ENCODE data around the gene CCDC50.
A peak's percentile ranks its signal among the peaks of the same experiment; 100 is the strongest.

Gene CCDC50

DNA sequence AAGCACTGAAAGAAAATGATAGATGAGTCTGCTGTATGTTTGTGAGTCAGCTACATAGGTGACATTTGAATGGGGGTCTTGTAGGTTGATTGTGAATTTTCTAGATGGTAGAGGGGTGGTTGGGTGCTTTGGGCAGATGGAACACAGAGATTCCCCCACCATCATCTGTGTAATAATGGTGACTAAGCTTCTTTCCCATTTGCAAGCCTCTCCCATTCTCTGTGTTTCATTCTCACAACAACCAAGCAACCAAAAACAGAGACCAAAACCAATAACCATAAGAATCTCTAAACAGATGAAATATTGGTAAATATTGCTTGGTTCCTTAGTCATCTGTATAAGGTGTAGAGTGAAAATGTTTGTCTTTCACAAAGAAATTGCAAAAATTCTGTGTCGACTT, 18.9 kb downstream of the CCDC50 start:
- Histone ChIP-seq H3K36me3 (ENCODE audit: control insufficient read depth, insufficient read depth, low read length) (no peaks in the 10 kb centered on the region), H3K27ac (ENCODE audit: low read depth, low read length) (no peak overlapping the region), H3K4me3 (ENCODE audit: low read depth, low read length) (no peak overlapping the region), H3K4me1 (ENCODE audit: control insufficient read depth, insufficient read depth, low read length) (no peaks in the 10 kb centered on the region), H3K27me3 (ENCODE audit: control insufficient read depth, insufficient read depth, low read length) (no peaks in the 10 kb centered on the region), H3K9ac (ENCODE audit: low read depth, low read length) (no peak overlapping the region), H3K9me3 (ENCODE audit: control insufficient read depth, insufficient read depth, low read length) (no peaks in the 10 kb centered on the region)

DNA sequence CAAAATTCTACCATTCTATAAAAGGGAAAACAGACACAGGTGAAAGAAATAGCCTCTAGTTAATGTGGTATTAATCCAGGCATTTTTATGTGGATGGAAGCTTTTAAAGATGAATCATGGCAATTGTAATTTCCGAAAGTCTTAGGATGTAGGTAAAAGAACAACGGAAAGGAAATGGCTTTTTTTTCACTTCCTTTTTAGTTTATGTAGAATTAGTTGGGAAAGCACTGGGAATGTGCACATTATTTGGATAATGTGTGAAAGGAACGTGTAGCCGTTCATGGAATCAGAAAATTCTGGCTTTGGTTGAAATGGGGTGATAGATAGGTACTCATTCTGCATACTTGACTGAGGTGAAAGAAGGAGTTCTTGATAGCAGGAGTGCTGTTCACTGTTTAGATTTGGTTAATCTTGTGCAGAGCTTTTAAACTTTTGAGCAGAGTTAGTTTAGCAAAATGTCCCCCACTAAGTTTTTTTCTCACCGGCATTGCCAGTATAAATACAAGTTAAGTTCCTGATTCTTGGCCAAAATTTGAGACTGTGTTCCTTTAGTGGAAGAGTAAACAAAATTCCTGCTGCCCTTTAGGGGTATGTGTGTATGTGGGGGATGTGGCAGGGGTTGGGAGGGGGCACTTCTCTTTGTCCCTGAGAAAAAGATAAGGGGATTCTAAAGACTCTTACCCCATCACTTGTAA, 21.3 kb downstream of the CCDC50 start:
- Histone ChIP-seq H3K27me3 (ENCODE audit: control insufficient read depth, insufficient read depth, low read length) (no peaks in the 10 kb centered on the region), H3K4me3 (ENCODE audit: low read depth, low read length) (no peak overlapping the region), H3K9ac (ENCODE audit: low read depth, low read length) (no peak overlapping the region), H3K9me3 (ENCODE audit: control insufficient read depth, insufficient read depth, low read length) (no peaks in the 10 kb centered on the region), H3K27ac (ENCODE audit: low read depth, low read length) (no peak overlapping the region), H3K36me3 (ENCODE audit: control insufficient read depth, insufficient read depth, low read length) (no peaks in the 10 kb centered on the region), H3K4me1 (ENCODE audit: control insufficient read depth, insufficient read depth, low read length) (peaks cover under 1% of the 10 kb centered on the region; the same call in 1 of the 2 replicates)

DNA sequence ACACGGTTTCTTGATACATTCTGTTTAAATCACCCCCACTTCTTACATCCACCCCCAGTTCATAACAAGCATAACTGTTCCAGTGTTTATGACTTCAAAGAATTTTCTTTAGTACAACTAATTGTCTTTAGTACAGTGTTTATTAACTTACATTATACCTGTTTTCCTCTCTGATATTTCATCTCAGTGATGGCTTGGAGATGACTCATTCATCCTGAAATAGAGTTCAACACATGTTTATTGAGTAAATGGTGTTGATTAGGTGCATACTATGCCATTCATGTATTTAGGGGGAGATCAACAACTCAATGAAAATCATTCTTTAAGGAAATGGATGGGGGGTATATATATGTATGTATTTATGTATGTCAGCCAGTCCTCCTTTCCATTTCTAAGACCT, 22.8 kb downstream of the CCDC50 start:
- peaks cover 15% of the 10 kb centered on the region for H3K4me1 ChIP-seq (ENCODE audit: control insufficient read depth, insufficient read depth, low read length)
- no peaks in the 10 kb centered on the region for H3K9me3 ChIP-seq (ENCODE audit: control insufficient read depth, insufficient read depth, low read length)
- H3K27me3 ChIP-seq (ENCODE audit: control insufficient read depth, insufficient read depth, low read length): no peaks in the 10 kb centered on the region
- no peak overlapping the region for H3K4me3 ChIP-seq (ENCODE audit: low read depth, low read length)
- no peak overlapping the region for H3K9ac ChIP-seq (ENCODE audit: low read depth, low read length)
- no peaks in the 10 kb centered on the region for H3K36me3 ChIP-seq (ENCODE audit: control insufficient read depth, insufficient read depth, low read length)
- H3K27ac ChIP-seq (ENCODE audit: low read depth, low read length): no peak overlapping the region

DNA sequence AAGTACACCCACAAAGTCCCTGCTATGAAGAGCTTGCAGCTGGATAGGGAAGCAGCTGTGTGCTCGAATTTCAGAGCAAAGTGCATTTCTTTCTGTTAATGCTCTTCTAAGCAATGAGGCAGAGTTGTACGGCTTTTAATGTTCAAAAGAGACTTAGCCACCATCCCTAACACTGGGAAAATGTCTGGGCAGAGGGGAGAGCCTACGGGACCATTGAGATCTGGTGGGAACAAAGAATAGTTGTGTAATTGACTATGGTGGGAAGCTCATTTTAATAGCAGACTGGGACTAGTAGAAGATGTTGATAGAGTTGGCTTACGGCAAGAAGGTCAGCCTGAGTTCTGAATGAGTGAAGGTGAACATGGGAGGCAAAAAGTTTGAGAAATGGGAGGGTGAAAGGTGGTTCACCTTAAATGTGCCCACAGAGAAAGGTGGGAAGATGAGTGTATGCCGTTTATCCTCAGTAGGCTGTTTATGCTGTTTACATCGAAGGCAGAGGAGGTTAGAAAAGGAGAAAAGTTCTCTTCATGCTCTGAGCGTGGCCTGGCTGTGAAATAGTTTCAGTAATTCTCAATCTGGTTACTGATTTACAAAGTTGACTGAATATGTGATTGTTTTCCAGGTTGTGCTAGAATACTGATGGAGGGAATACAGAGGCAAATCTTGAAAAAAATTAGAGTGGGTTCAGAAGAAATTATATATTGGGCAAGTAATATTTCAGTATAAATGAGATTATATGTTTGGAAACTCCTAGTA, 24.0 kb downstream of the CCDC50 start:
- Histone ChIP-seq H3K27me3 (ENCODE audit: control insufficient read depth, insufficient read depth, low read length) (no peaks in the 10 kb centered on the region), H3K27ac (ENCODE audit: low read depth, low read length) (no peak overlapping the region), H3K36me3 (ENCODE audit: control insufficient read depth, insufficient read depth, low read length) (no peaks in the 10 kb centered on the region), H3K4me3 (ENCODE audit: low read depth, low read length) (no peak overlapping the region), H3K9ac (ENCODE audit: low read depth, low read length) (no peak overlapping the region), H3K9me3 (ENCODE audit: control insufficient read depth, insufficient read depth, low read length) (no peaks in the 10 kb centered on the region), H3K4me1 (ENCODE audit: control insufficient read depth, insufficient read depth, low read length) (peaks cover 27% of the 10 kb centered on the region)

DNA sequence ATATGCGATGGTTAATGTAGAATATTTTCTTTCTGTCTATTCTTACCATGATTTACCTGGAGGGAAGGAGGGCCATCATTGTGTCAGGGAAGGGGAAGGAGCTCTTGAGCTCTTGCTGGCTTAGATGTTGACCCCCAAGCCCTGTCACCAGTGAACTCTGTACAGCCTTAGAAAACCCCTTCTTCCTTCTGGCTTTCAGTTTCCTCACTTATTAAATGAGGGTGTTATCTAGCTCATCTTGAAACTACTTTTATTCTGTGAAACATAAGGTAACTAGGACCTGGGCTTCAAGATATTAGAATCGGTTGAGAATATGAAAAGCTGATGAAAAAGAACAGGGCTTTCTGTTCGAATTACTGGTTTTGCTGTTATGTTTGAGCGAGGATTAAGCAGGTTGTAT, 26.2 kb downstream of the CCDC50 start:
- Histone ChIP-seq H3K4me3 (ENCODE audit: low read depth, low read length) (no peak overlapping the region), H3K36me3 (ENCODE audit: control insufficient read depth, insufficient read depth, low read length) (no peaks in the 10 kb centered on the region), H3K4me1 (ENCODE audit: control insufficient read depth, insufficient read depth, low read length) (peaks cover 43% of the 10 kb centered on the region), H3K9ac (ENCODE audit: low read depth, low read length) (no peak overlapping the region), H3K27me3 (ENCODE audit: control insufficient read depth, insufficient read depth, low read length) (no peaks in the 10 kb centered on the region), H3K9me3 (ENCODE audit: control insufficient read depth, insufficient read depth, low read length) (no peaks in the 10 kb centered on the region), H3K27ac (ENCODE audit: low read depth, low read length) (no peak overlapping the region)

DNA sequence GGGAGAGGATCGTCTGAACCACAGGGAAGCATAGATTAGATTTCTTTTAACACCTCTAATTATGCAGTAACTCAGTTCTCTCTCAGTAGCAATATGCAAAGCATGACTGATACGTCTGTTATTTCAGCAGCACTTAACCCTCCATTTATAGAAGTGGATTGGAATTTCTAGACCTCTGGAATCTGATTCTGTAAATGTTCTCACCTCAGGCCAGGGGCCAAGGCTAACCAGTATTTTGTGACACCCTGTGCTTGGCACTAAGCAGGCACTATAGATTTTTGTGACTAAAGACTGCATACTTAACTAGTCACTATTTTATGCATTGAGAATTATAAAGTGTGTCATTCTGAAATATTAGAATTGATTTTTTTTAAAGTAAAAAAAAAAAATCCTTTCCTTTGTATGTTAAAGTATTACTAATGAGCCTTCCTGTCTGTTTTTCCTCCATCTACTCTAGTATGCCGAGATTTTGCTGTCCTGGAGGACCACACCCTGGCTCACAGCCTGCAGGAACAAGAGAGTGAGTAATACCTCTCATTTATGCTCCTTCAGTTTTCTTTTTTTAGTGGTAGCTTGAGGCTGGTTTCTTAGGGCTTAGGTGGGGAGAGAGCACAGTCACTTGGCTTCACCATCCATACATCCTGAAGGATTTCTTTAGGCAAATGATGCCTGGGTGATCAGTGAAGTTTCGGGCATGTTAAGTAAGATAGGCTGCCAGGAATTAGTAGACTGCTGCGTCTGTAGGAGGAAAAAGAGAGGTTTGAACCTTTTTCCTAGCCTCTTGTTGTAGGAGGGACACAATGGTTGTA, 27.6 kb downstream of the CCDC50 start:
- H3K4me3 ChIP-seq (ENCODE audit: low read depth, low read length): no peak overlapping the region
- peak overlapping the region; percentile 60 for H3K27ac ChIP-seq (ENCODE audit: low read depth, low read length)
- no peak overlapping the region for H3K9ac ChIP-seq (ENCODE audit: low read depth, low read length)
- no peaks in the 10 kb centered on the region for H3K27me3 ChIP-seq (ENCODE audit: control insufficient read depth, insufficient read depth, low read length)
- peaks cover 43% of the 10 kb centered on the region for H3K4me1 ChIP-seq (ENCODE audit: control insufficient read depth, insufficient read depth, low read length)
- H3K36me3 ChIP-seq (ENCODE audit: control insufficient read depth, insufficient read depth, low read length): peaks cover 5% of the 10 kb centered on the region; the same call in 1 of the 2 replicates
- no peaks in the 10 kb centered on the region for H3K9me3 ChIP-seq (ENCODE audit: control insufficient read depth, insufficient read depth, low read length)

DNA sequence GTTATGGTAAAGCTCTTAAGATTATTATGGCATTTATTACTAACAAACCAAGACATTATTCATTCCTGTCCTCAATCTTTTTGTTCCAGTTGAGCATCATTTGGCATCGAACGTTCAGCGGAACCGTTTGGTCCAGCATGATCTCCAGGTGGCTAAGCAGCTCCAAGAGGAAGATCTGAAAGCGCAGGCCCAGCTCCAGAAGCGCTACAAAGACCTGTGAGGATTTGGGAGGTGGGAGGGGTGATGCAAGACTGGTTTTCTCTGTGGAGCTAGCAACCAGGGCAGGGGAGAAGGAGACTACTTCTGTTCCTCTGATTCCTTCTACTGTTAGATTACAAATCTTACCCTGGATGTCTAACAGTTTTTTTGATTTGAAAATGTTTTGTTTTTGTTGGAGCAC, 28.7 kb downstream of the CCDC50 start:
- H3K27me3 ChIP-seq (ENCODE audit: control insufficient read depth, insufficient read depth, low read length): no peaks in the 10 kb centered on the region
- H3K9ac ChIP-seq (ENCODE audit: low read depth, low read length): no peak overlapping the region; the same call in 1 of the 2 replicates
- H3K9me3 ChIP-seq (ENCODE audit: control insufficient read depth, insufficient read depth, low read length): no peaks in the 10 kb centered on the region
- H3K4me3 ChIP-seq (ENCODE audit: low read depth, low read length): no peak overlapping the region
- H3K27ac ChIP-seq (ENCODE audit: low read depth, low read length): peak overlapping the region; percentile 76
- H3K36me3 ChIP-seq (ENCODE audit: control insufficient read depth, insufficient read depth, low read length): peaks cover 11% of the 10 kb centered on the region
- H3K4me1 ChIP-seq (ENCODE audit: control insufficient read depth, insufficient read depth, low read length): peaks cover 43% of the 10 kb centered on the region

DNA sequence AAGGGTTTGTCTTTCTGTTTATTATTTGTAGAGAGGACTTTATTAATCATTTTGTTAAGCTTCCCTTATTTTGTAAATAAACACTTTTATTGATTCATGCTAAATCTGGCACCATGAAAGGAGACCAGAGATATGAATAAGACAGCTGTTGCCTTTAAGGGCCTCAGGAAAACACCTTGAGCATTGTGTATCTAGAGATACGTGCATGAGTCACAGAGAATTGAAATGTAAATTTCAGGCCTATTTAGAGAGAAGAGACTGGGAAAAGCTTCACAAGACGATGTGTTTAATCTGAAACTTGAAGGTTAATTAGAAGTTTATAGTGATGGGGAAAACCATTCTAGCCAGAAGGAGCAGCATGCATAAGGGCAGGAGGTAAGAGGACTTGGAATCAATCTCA, 29.7 kb downstream of the CCDC50 start:
- Histone ChIP-seq H3K4me3 (ENCODE audit: low read depth, low read length) (no peak overlapping the region), H3K9ac (ENCODE audit: low read depth, low read length) (no peak overlapping the region), H3K27me3 (ENCODE audit: control insufficient read depth, insufficient read depth, low read length) (no peaks in the 10 kb centered on the region), H3K27ac (ENCODE audit: low read depth, low read length) (peak overlapping the region; percentile 76), H3K9me3 (ENCODE audit: control insufficient read depth, insufficient read depth, low read length) (no peaks in the 10 kb centered on the region), H3K36me3 (ENCODE audit: control insufficient read depth, insufficient read depth, low read length) (peaks cover 11% of the 10 kb centered on the region), H3K4me1 (ENCODE audit: control insufficient read depth, insufficient read depth, low read length) (peaks cover 52% of the 10 kb centered on the region)

DNA sequence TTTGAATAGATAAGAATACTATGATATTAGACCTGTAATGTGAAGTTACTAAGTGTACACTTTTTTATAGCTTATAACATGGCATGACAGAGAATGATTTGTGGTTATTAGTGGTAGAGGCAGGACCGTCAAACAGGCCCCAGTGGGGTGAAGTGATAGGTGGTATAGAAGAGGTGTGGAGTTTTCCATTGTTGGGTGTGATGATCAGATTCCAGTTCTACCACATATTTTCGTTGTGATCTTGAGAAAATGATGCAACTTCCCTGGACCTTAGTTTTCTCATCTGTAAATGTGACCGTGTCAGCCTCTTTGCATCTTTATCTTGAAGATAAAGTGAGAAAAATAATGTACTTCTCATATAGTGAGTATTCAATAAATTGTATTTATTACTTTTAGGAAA, 31.4 kb downstream of the CCDC50 start:
- Histone ChIP-seq H3K9ac (ENCODE audit: low read depth, low read length) (no peak overlapping the region), H3K36me3 (ENCODE audit: control insufficient read depth, insufficient read depth, low read length) (peaks cover 11% of the 10 kb centered on the region), H3K4me3 (ENCODE audit: low read depth, low read length) (no peak overlapping the region), H3K27ac (ENCODE audit: low read depth, low read length) (no peak overlapping the region), H3K27me3 (ENCODE audit: control insufficient read depth, insufficient read depth, low read length) (no peaks in the 10 kb centered on the region), H3K4me1 (ENCODE audit: control insufficient read depth, insufficient read depth, low read length) (peaks cover 65% of the 10 kb centered on the region), H3K9me3 (ENCODE audit: control insufficient read depth, insufficient read depth, low read length) (no peaks in the 10 kb centered on the region)

DNA sequence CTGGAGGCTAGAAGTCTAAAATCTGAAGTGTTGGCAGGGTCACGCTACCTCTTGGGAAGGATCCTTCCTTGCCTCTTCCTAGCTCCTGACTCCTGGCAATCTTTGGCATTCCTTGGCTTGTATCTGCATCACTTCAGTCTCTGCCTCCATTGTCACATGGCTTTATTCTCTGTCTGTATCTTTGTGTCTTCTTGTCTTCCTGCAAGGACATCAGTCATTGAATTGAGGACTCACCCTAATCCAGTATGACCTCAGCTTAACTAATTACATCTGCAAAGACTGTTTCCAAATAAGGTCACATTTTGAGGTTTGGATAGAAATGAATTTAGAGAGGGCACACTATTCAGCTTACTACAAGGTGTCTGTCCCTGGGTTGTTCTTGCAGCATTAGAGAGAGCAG, 32.3 kb downstream of the CCDC50 start:
- no peaks in the 10 kb centered on the region for H3K9me3 ChIP-seq (ENCODE audit: control insufficient read depth, insufficient read depth, low read length)
- peaks cover 65% of the 10 kb centered on the region for H3K4me1 ChIP-seq (ENCODE audit: control insufficient read depth, insufficient read depth, low read length)
- H3K27me3 ChIP-seq (ENCODE audit: control insufficient read depth, insufficient read depth, low read length): no peaks in the 10 kb centered on the region
- H3K36me3 ChIP-seq (ENCODE audit: control insufficient read depth, insufficient read depth, low read length): peaks cover 11% of the 10 kb centered on the region
- no peak overlapping the region for H3K27ac ChIP-seq (ENCODE audit: low read depth, low read length)
- no peak overlapping the region for H3K9ac ChIP-seq (ENCODE audit: low read depth, low read length)
- no peak overlapping the region for H3K4me3 ChIP-seq (ENCODE audit: low read depth, low read length)

DNA sequence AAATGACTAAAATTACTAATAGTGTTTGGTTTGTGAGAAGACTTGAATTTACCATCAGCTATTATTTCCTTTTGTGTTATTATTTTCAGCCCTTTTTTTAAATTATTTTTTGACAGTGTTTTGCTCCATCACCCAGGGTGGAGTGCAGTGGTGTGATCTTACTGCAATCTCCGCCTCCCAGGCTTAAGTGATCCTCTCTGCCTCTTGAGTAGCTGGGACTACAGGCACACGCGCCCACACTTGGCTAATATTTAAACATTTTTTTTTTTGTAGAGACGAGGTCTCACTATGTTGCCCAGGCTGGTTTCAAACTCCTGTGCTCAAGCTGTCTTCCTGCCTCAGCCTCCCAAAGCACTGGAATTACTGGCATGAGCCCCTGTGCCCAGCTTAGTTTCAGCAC, 32.8 kb downstream of the CCDC50 start:
- Histone ChIP-seq H3K4me1 (ENCODE audit: control insufficient read depth, insufficient read depth, low read length) (peaks cover 65% of the 10 kb centered on the region), H3K36me3 (ENCODE audit: control insufficient read depth, insufficient read depth, low read length) (peaks cover 11% of the 10 kb centered on the region), H3K4me3 (ENCODE audit: low read depth, low read length) (no peak overlapping the region), H3K9me3 (ENCODE audit: control insufficient read depth, insufficient read depth, low read length) (no peaks in the 10 kb centered on the region), H3K27ac (ENCODE audit: low read depth, low read length) (no peak overlapping the region), H3K27me3 (ENCODE audit: control insufficient read depth, insufficient read depth, low read length) (no peaks in the 10 kb centered on the region), H3K9ac (ENCODE audit: low read depth, low read length) (no peak overlapping the region)

Data from HUES48 (cell line).